ENCODE measurements around the gene CBX2. TPM values are rescaled to one million over a fixed set of nuclear protein-coding genes. Genes with fewer than 3 reads are reported as not detected.

CBX2 gene
- total and polyA plus RNA-seq, 3 experiments from 2014 or later = 0.10 to 2.2 (median 2.0) TPM

DNA sequence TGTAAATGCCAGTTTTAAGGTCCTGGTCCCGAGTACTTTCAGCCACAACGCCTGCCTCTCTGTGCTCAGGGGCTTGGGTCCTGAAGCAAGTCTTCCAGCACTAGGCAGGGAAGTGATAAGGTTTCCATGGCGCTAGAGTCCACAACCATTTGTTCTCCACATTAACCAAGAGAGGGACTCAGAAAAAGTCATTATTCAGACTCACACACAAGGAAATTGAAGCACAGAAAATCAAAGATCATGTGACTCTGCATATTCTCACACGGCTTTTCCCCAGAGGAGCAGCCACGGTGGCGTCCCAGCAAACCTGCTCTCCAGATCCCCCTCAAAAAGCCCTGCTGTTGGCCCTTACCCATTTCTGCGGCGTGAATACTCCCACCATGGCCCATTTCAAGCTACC, 37.5 kb upstream of the CBX2 start:
- ChIA-PET CTCF (interaction anchor here (1.1 to 2.0 kb wide), 3 partner anchors 34 to 255 kb away, joined by 3 to 6 read pairs (median 6); no protein-coding TSS in a partner anchor), POLR2A (no interaction called here)

DNA sequence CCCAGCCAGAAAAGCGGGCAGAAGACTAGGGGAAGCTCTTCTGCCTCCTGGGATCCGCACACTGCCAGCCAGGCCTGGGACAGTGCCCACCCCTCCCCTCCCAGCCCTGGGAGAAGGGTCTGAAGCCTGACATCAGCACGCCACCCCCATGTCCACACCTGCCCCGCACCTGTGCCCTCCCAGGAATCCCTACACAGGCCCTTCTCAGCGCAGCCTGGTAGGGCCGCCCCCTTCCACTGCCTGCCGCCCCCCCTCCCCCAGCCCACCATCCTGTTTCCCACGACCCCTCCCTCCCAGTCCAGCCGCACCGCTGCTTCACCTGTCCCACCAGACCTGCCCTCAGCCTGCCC, 36.6 kb upstream of the CBX2 start:
- Histone ChIP-seq H3K4me3 (ENCODE audit: low read length) (no peak overlapping the region), H3K27me3 (ENCODE audit: insufficient read depth, low read length, poor library complexity, severe bottlenecking) (peaks cover 11% of the 10 kb centered on the region), H3K9me3 (ENCODE audit: low read length) (no peaks in the 10 kb centered on the region), H3K27ac (ENCODE audit: low read depth, low read length) (no peak overlapping the region), H3K36me3 (ENCODE audit: insufficient read depth, low read length) (no peaks in the 10 kb centered on the region), H3K4me1 (ENCODE audit: insufficient read depth, low read length) (peaks cover 14% of the 10 kb centered on the region)
- Mint-ChIP-seq H3K4me1 (peaks cover 4 to 12% (median 7%) of the 10 kb centered on the region in 3 donors), H3K36me3 (no peaks in the 10 kb centered on the region), H3K4me3 (no peak overlapping the region), H3K9me3 (no peaks in the 10 kb centered on the region), H3K27me3 (peaks cover 31 to 40% of the 10 kb centered on the region in 2 donors), H3K27ac (no peak overlapping the region)
- ChIA-PET POLR2A (interaction anchor here (1.2 kb wide), 1 partner anchor 98 kb away, joined by 4 read pairs; the partner anchor contains the start of gene CBX4), CTCF (interaction anchor here (0.7 to 2.4 kb wide), 9 partner anchors 10 to 254 kb away, joined by 3 to 8 read pairs (median 3); no protein-coding TSS in a partner anchor)
- no peak for DNase-seq

More for the DNA sequence above, 37.5 kb upstream of the CBX2 start:
- H3K4me1 ChIP-seq (ENCODE audit: insufficient read depth, low read length) = peaks cover 6% of the 10 kb centered on the region
- no peak for DNase-seq
- no peak overlapping the region for H3K4me3 ChIP-seq (ENCODE audit: low read length)
- peaks cover 26 to 38% of the 10 kb centered on the region in 2 donors for H3K27me3 Mint-ChIP-seq
- no peaks in the 10 kb centered on the region for H3K9me3 ChIP-seq (ENCODE audit: low read length)
- H3K4me1 Mint-ChIP-seq = peaks cover 3 to 6% (median 3%) of the 10 kb centered on the region in 3 donors
- no peaks in the 10 kb centered on the region for H3K36me3 Mint-ChIP-seq
- no peak overlapping the region for H3K4me3 Mint-ChIP-seq
- H3K27ac ChIP-seq (ENCODE audit: low read depth, low read length) = no peak overlapping the region
- H3K36me3 ChIP-seq (ENCODE audit: insufficient read depth, low read length) = no peaks in the 10 kb centered on the region
- H3K27ac Mint-ChIP-seq = no peak overlapping the region
- H3K27me3 ChIP-seq (ENCODE audit: insufficient read depth, low read length, poor library complexity, severe bottlenecking) = peaks cover 11% of the 10 kb centered on the region
- H3K9me3 Mint-ChIP-seq = no peaks in the 10 kb centered on the region

- no peak overlapping the region for H3K27ac ChIP-seq (ENCODE audit: low read depth, low read length)
- Mint-ChIP-seq H3K27ac (no peak overlapping the region), H3K9me3 (no peaks in the 10 kb centered on the region), H3K4me1 (peaks cover 4 to 16% (median 8%) of the 10 kb centered on the region in 3 donors), H3K27me3 (peaks cover 33 to 43% of the 10 kb centered on the region in 2 donors), H3K4me3 (no peak overlapping the region), H3K36me3 (no peaks in the 10 kb centered on the region)
- H3K27me3 ChIP-seq (ENCODE audit: insufficient read depth, low read length, poor library complexity, severe bottlenecking) = peaks cover 17% of the 10 kb centered on the region
- no peak overlapping the region for H3K4me3 ChIP-seq (ENCODE audit: low read length)
- H3K36me3 ChIP-seq (ENCODE audit: insufficient read depth, low read length) = no peaks in the 10 kb centered on the region
- H3K9me3 ChIP-seq (ENCODE audit: low read length) = no peaks in the 10 kb centered on the region
- H3K4me1 ChIP-seq (ENCODE audit: insufficient read depth, low read length) = peaks cover 18% of the 10 kb centered on the region
- ChIA-PET CTCF (interaction anchor here (0.6 to 2.4 kb wide), 10 partner anchors 10 to 251 kb away, joined by 3 to 8 read pairs (median 3); no protein-coding TSS in a partner anchor), POLR2A (interaction anchor here (0.5 to 1.2 kb wide), 2 partner anchors 97 to 291 kb away, joined by 3 to 4 read pairs; partner anchors contain the start of gene CBX4)
- DNase-seq = peak; percentile 59 to 77 (median 68)
These were observed 36.0 kb upstream of the CBX2 start for GRCh38 chr17:79741751-79742588.

DNA sequence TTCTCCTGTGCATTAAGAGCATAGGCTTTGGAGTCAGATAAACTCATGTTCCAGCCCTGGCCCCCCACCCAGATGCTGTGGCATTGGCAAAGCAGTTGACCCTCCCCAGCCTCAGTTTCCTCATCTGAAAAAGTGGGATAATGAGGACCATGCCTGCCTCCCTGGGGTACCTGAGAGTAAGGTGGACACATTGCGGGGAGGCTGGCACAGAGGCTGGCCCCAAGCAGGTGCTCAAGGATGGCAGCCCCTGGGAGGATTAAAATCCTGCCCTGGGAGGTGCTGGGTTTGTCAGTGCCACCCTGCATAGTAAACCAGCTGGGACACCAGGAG, 35.4 kb upstream of the CBX2 start:
- Histone ChIP-seq H3K36me3 (ENCODE audit: insufficient read depth, low read length) (no peaks in the 10 kb centered on the region), H3K27ac (ENCODE audit: low read depth, low read length) (no peak overlapping the region), H3K4me1 (ENCODE audit: insufficient read depth, low read length) (peaks cover 20% of the 10 kb centered on the region), H3K4me3 (ENCODE audit: low read length) (no peak overlapping the region), H3K9me3 (ENCODE audit: low read length) (no peaks in the 10 kb centered on the region), H3K27me3 (ENCODE audit: insufficient read depth, low read length, poor library complexity, severe bottlenecking) (peaks cover 23% of the 10 kb centered on the region)
- Mint-ChIP-seq H3K36me3 (no peaks in the 10 kb centered on the region), H3K4me3 (no peak overlapping the region), H3K9me3 (no peaks in the 10 kb centered on the region), H3K27ac (no peak overlapping the region), H3K27me3 (peaks cover 37 to 46% of the 10 kb centered on the region in 2 donors), H3K4me1 (peaks cover 4 to 20% (median 8%) of the 10 kb centered on the region in 3 donors)
- ChIA-PET POLR2A (interaction anchor here (0.5 to 1.2 kb wide), 2 partner anchors 97 to 291 kb away, joined by 3 to 4 read pairs; partner anchors contain the start of gene CBX4), CTCF (interaction anchor here (0.6 to 2.4 kb wide), 5 partner anchors 10 to 251 kb away, joined by 3 to 8 read pairs (median 4); no protein-coding TSS in a partner anchor)
- DNase-seq = no peak

GRCh38 chr17:79742951-79743476, 34.9 kb upstream of the CBX2 start:
- Mint-ChIP-seq H3K9me3 (no peaks in the 10 kb centered on the region), H3K4me1 (peaks cover 6 to 24% (median 12%) of the 10 kb centered on the region in 3 donors), H3K27ac (no peak overlapping the region), H3K4me3 (no peak overlapping the region), H3K36me3 (no peaks in the 10 kb centered on the region), H3K27me3 (peaks cover 41 to 47% of the 10 kb centered on the region in 2 donors)
- CTCF ChIA-PET = interaction anchor here (1.3 to 2.4 kb wide), 3 partner anchors 9 to 250 kb away, joined by 4 to 8 read pairs (median 4); no protein-coding TSS in a partner anchor
- peaks cover 27% of the 10 kb centered on the region for H3K27me3 ChIP-seq (ENCODE audit: insufficient read depth, low read length, poor library complexity, severe bottlenecking)
- no peak overlapping the region for H3K4me3 ChIP-seq (ENCODE audit: low read length)
- H3K9me3 ChIP-seq (ENCODE audit: low read length) = no peaks in the 10 kb centered on the region
- no peak for DNase-seq
- H3K4me1 ChIP-seq (ENCODE audit: insufficient read depth, low read length) = peaks cover 23% of the 10 kb centered on the region
- no peaks in the 10 kb centered on the region for H3K36me3 ChIP-seq (ENCODE audit: insufficient read depth, low read length)
- no peak overlapping the region for H3K27ac ChIP-seq (ENCODE audit: low read depth, low read length)
- POLR2A ChIA-PET = interaction anchor here (0.5 kb wide), 1 partner anchor 290 kb away, joined by 3 read pairs; no protein-coding TSS in a partner anchor

GRCh38 chr17:79743614-79744013, 34.3 kb upstream of the CBX2 start:
- ChIA-PET POLR2A (no interaction called here), CTCF (interaction anchor here (1.3 kb wide), 2 partner anchors 8 to 16 kb away, joined by 4 read pairs; no protein-coding TSS in a partner anchor)
- no peaks in the 10 kb centered on the region for H3K9me3 Mint-ChIP-seq
- Histone ChIP-seq H3K4me3 (ENCODE audit: low read length) (no peak overlapping the region), H3K4me1 (ENCODE audit: insufficient read depth, low read length) (peaks cover 23% of the 10 kb centered on the region), H3K27me3 (ENCODE audit: insufficient read depth, low read length, poor library complexity, severe bottlenecking) (peaks cover 27% of the 10 kb centered on the region), H3K27ac (ENCODE audit: low read depth, low read length) (no peak overlapping the region), H3K36me3 (ENCODE audit: insufficient read depth, low read length) (no peaks in the 10 kb centered on the region), H3K9me3 (ENCODE audit: low read length) (no peaks in the 10 kb centered on the region)
- no peaks in the 10 kb centered on the region for H3K36me3 Mint-ChIP-seq
- H3K4me1 Mint-ChIP-seq = peaks cover 6 to 24% (median 12%) of the 10 kb centered on the region in 3 donors
- no peak for DNase-seq
- H3K27me3 Mint-ChIP-seq = peaks cover 42 to 47% of the 10 kb centered on the region in 2 donors
- H3K4me3 Mint-ChIP-seq = no peak overlapping the region
- H3K27ac Mint-ChIP-seq = peak overlapping the region in 1 of 8 donors; percentile 27

DNA sequence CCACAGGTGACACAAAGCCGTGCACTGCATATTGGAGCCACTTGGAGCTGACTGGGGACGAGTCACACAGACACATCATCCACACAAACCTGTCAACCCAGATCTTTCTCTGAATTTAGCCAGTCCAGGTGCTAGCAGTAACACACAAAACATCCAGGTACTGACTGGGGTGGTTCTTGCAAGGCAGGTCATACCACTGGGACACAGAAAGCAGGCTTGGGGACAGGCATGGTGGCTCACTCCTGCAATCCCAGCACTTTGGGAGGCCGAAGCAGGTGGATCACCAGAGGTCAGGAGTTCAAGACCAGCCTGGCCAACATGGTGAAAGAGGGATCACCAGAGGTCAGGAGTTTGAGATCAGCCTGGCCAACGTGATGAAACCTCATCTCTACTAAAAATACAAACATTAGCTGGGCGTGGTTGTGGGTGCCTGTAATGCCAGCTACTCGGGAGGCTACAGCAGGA, 32.3 kb upstream of the CBX2 start:
- peak in 1 of 5 donors; percentile 22 for DNase-seq
- H3K36me3 Mint-ChIP-seq = no peaks in the 10 kb centered on the region
- CTCF ChIA-PET = interaction anchor here (0.7 to 1.6 kb wide), 8 partner anchors 14 to 246 kb away, joined by 3 to 8 read pairs (median 4); no protein-coding TSS in a partner anchor
- Histone ChIP-seq H3K36me3 (ENCODE audit: insufficient read depth, low read length) (no peaks in the 10 kb centered on the region), H3K9me3 (ENCODE audit: low read length) (no peaks in the 10 kb centered on the region), H3K27ac (ENCODE audit: low read depth, low read length) (no peak overlapping the region), H3K4me3 (ENCODE audit: low read length) (no peak overlapping the region), H3K27me3 (ENCODE audit: insufficient read depth, low read length, poor library complexity, severe bottlenecking) (peaks cover 15% of the 10 kb centered on the region), H3K4me1 (ENCODE audit: insufficient read depth, low read length) (peaks cover 23% of the 10 kb centered on the region)
- H3K27me3 Mint-ChIP-seq = peaks cover 38 to 41% of the 10 kb centered on the region in 2 donors
- peak overlapping the region in 6 of 7 donors; percentile 13 to 57 (median 53) for H3K4me3 Mint-ChIP-seq
- no peaks in the 10 kb centered on the region for H3K9me3 Mint-ChIP-seq
- POLR2A ChIA-PET = interaction anchor here (1.2 kb wide), 1 partner anchor 90 kb away, joined by 13 read pairs; no protein-coding TSS in a partner anchor
- peak overlapping the region in 2 of 8 donors; percentile 11 to 60 for H3K27ac Mint-ChIP-seq
- peaks cover 6 to 22% (median 12%) of the 10 kb centered on the region in 3 donors for H3K4me1 Mint-ChIP-seq
